Measurements from ENCODE around the gene CFAP57. TPM values are rescaled to one million over a fixed set of nuclear protein-coding genes. Genes with fewer than 3 reads are reported as not detected.

Gene CFAP57
- total RNA-seq, 1 donor from 2014 or later = 0.24 TPM

DNA sequence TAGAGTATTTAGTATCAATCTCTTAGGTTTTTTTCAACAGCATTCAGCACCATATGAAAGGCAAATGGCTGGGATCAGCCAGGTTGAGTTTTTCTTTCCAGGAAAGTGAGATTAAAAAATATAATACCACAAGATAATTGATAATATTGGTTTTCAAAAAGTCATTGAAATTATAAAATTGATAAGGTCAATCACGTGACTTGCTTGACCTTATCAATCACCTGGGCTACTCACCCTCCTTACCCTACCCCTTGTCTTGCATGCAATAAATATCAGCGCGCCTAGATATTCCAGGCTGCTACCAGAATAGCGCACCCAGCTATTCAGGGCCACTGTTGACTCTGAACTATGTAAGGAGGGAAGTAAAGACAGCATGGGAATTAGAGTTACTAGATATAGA lies 31.5 kb upstream of the CFAP57 start:
- Mint-ChIP-seq H3K27me3 (ENCODE audit: unreplicated experiment) (no peaks in the 10 kb centered on the region), H3K9me3 (ENCODE audit: unreplicated experiment) (peaks cover 12% of the 10 kb centered on the region), H3K4me1 (ENCODE audit: unreplicated experiment) (no peaks in the 10 kb centered on the region), H3K36me3 (ENCODE audit: unreplicated experiment) (peaks cover 14% of the 10 kb centered on the region), H3K4me3 (ENCODE audit: unreplicated experiment) (no peak overlapping the region), H3K27ac (ENCODE audit: unreplicated experiment) (no peak overlapping the region)
- DNase-seq (ENCODE audit: extremely low spot score, unreplicated experiment) = no peak
- TF ChIP-seq CTCF (IDR thresholded peaks at IDR 0.05) = no peak

DNA sequence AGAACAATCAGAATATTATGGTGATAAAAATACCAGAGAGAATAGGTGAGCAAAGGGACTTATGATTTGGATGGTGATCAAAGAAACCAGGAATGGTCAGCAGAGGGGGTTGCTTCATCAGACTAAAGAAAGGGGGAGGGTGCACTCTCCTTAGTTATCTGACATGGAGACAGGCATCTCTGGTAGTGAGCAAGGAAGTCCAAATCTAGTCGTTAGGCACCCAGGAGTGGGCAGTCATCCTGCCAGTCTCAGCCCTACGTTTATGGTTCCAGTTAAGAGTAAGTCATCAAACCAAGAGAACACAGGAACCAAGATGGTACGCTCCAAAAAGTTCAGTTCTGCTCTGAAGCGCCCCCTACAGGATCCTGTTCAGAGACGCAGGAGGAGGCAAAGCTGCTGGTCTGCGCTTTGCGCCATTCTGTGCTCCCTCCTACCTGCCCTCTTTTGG lies 28.7 kb upstream of the CFAP57 start:
- TF ChIP-seq CTCF (IDR thresholded peaks at IDR 0.05) = peak; percentile 28
- no peak overlapping the region for H3K27ac Mint-ChIP-seq (ENCODE audit: unreplicated experiment)

GRCh38 chr1:43144237-43144636 lies 27.9 kb upstream of the CFAP57 start:
- Mint-ChIP-seq H3K36me3 (ENCODE audit: unreplicated experiment) (peaks cover 13% of the 10 kb centered on the region), H3K4me3 (ENCODE audit: unreplicated experiment) (no peak overlapping the region), H3K9me3 (ENCODE audit: unreplicated experiment) (peaks cover 11% of the 10 kb centered on the region), H3K27me3 (ENCODE audit: unreplicated experiment) (no peaks in the 10 kb centered on the region), H3K27ac (ENCODE audit: unreplicated experiment) (no peak overlapping the region), H3K4me1 (ENCODE audit: unreplicated experiment) (peaks cover 20% of the 10 kb centered on the region)
- TF ChIP-seq CTCF (IDR thresholded peaks at IDR 0.05) = no peak
- DNase-seq (ENCODE audit: extremely low spot score, unreplicated experiment) = no peak

More for the DNA sequence above, 28.7 kb upstream of the CFAP57 start:
- H3K4me1 Mint-ChIP-seq (ENCODE audit: unreplicated experiment) = peaks cover 13% of the 10 kb centered on the region
- H3K36me3 Mint-ChIP-seq (ENCODE audit: unreplicated experiment) = peaks cover 14% of the 10 kb centered on the region
- H3K9me3 Mint-ChIP-seq (ENCODE audit: unreplicated experiment) = peaks cover 12% of the 10 kb centered on the region
- no peaks in the 10 kb centered on the region for H3K27me3 Mint-ChIP-seq (ENCODE audit: unreplicated experiment)
- no peak overlapping the region for H3K4me3 Mint-ChIP-seq (ENCODE audit: unreplicated experiment)
- no peak for DNase-seq (ENCODE audit: extremely low spot score, unreplicated experiment)

DNA sequence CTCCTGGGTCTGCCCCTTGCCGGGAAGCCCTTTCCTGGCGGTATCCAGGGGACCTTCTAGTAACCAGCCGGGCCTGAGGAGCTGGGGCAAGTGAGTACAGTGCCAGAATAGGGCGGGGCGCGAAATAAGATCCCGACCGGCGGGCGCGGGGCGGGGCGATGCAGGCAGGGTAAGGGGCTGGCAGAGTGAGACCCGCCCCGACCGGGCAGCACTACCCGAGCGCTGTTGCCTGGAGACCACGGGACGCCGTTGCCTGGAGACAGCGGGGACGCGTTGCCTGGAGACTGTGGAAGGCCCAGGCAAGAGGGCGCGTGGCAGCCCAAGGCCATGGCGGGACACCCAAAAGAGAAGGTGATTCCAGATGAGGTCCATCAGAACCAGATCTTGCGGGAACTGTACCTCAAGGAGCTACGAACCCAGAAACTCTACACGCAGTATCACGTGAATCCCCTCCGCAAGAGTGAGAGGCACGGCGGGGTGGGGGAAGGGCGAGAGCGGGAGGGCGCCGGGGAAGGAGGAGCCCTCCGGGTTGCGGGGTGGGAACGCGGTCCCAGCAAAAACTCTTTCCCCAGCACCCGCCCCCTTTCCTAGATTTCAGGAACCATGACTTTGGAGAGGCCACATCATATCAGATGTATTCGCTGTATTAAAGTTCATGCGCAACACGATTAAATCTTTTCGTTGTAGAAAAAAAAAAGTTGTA lies 24.4 kb upstream of the CFAP57 start:
- H3K36me3 Mint-ChIP-seq (ENCODE audit: unreplicated experiment) = peaks cover 7% of the 10 kb centered on the region
- peak overlapping the region; percentile 77 for H3K27ac Mint-ChIP-seq (ENCODE audit: unreplicated experiment)
- no peaks in the 10 kb centered on the region for H3K9me3 Mint-ChIP-seq (ENCODE audit: unreplicated experiment)
- no peak for TF ChIP-seq CTCF (IDR thresholded peaks at IDR 0.05)
- H3K27me3 Mint-ChIP-seq (ENCODE audit: unreplicated experiment) = no peaks in the 10 kb centered on the region
- DNase-seq (ENCODE audit: extremely low spot score, unreplicated experiment) = peak; percentile 95
- H3K4me1 Mint-ChIP-seq (ENCODE audit: unreplicated experiment) = peaks cover 21% of the 10 kb centered on the region
- H3K4me3 Mint-ChIP-seq (ENCODE audit: unreplicated experiment) = peak overlapping the region; percentile 73

- Mint-ChIP-seq H3K36me3 (ENCODE audit: unreplicated experiment) (peaks cover 5% of the 10 kb centered on the region), H3K27me3 (ENCODE audit: unreplicated experiment) (no peaks in the 10 kb centered on the region), H3K9me3 (ENCODE audit: unreplicated experiment) (no peaks in the 10 kb centered on the region), H3K4me3 (ENCODE audit: unreplicated experiment) (no peak overlapping the region), H3K27ac (ENCODE audit: unreplicated experiment) (no peak overlapping the region), H3K4me1 (ENCODE audit: unreplicated experiment) (peaks cover 21% of the 10 kb centered on the region)
- no peak for TF ChIP-seq CTCF (IDR thresholded peaks at IDR 0.05)
- no peak for DNase-seq (ENCODE audit: extremely low spot score, unreplicated experiment)
Observed at GRCh38 chr1:43149889-43150288, 22.2 kb upstream of the CFAP57 start.

Data from osteocyte (in vitro differentiated cells).